Activated CD4-positive, alpha-beta T cell treated with anti-CD3 and anti-CD28 coated beads, Interleukin-2, amount 50 U/mL, for 48 hours (primary cell): ENCODE data around the gene LSM7.

Experiments
- DNase-seq, 2 experiments: peaks; one replicate each; pipeline ENCODE4 v3.0.0-alpha.2; 2020

The LSM7 gene

GRCh38 chr19:2336528-2337328 is 8.3 kb upstream of the LSM7 start:
- DNase-seq, result no peak

- DNase-seq, result no peak
These were observed 7.5 kb upstream of the LSM7 start for GRCh38 chr19:2335848-2336247.

- DNase-seq, result no peak
These were observed 6.8 kb upstream of the LSM7 start for GRCh38 chr19:2334986-2335846.

- no peak for DNase-seq
These were observed 6.0 kb upstream of the LSM7 start for GRCh38 chr19:2334426-2334825.

- DNase-seq, result no peak
These were observed 5.4 kb upstream of the LSM7 start for GRCh38 chr19:2333807-2334211.

- DNase-seq, result no peak
These were observed 4.8 kb upstream of the LSM7 start for GRCh38 chr19:2333027-2333806.

GRCh38 chr19:2332341-2333026 is 4.1 kb upstream of the LSM7 start:
- DNase-seq, result peak; percentile 13 to 18

- DNase-seq, result no peak
These were observed 3.3 kb upstream of the LSM7 start for GRCh38 chr19:2331601-2332246.

- DNase-seq, result no peak
These were observed 2.4 kb upstream of the LSM7 start for GRCh38 chr19:2330632-2331284.

GRCh38 chr19:2330255-2330631 is 1.9 kb upstream of the LSM7 start:
- no peak for DNase-seq

GRCh38 chr19:2329501-2329916 is 1.1 kb upstream of the LSM7 start:
- DNase-seq, result no peak

- DNase-seq, result no peak
These were observed 728 bp upstream of the LSM7 start for GRCh38 chr19:2329149-2329478.

GRCh38 chr19:2327773-2328400 is 499 bp downstream of the LSM7 start:
- peak; percentile 64 to 72 for DNase-seq

GRCh38 chr19:2326699-2327360 is 1.6 kb downstream of the LSM7 start:
- DNase-seq, result no peak

GRCh38 chr19:2325281-2326046 is 2.9 kb downstream of the LSM7 start:
- no peak for DNase-seq

GRCh38 chr19:2324220-2324948 is 4.0 kb downstream of the LSM7 start:
- no peak for DNase-seq

- DNase-seq, result no peak
These were observed 4.7 kb downstream of the LSM7 start for GRCh38 chr19:2323707-2324106.

- no peak for DNase-seq
These were observed 6.7 kb downstream of the LSM7 start for GRCh38 chr19:2321565-2322283.
